Heart right ventricle (tissue), 16 donors: ENCODE data around the gene SLC2A9. TPM values are rescaled to one million over a fixed set of nuclear protein-coding genes. Genes with fewer than 3 reads are reported as not detected.

Experiments used
- ATAC-seq, 8 donors: fragments of 200-7000 bp; cut with Tn5 transposase; one replicate each; pipeline ENCODE4 v1.9.1; 2020; ENCODE audit warnings: mild to moderate bottlenecking in 8 of 8, moderate library complexity in 8 of 8, moderate number of reproducible peaks in 1 of 8
- DNase-seq, 2 donors: peaks; one replicate each; pipeline ENCODE4 v3.0.0-alpha.2; 2020
- H3K27ac ChIP-seq, 10 donors: fragments of 200-600 bp; sonication (generic) in 2 of 10; one replicate each; pipeline versions ENCODE4 v1.5.0 to v1.8.0; 2020 to 2022; ENCODE audit warnings: mild to moderate bottlenecking in 3 of 10
- H3K27me3 ChIP-seq, 7 donors: fragments of 200-600 bp; one replicate each; pipeline ENCODE4 v1.8.0; 2021 to 2022; ENCODE audit warnings: mild to moderate bottlenecking in 2 of 7
- H3K36me3 ChIP-seq, 9 donors: fragments of 200-600 bp; sonication (generic) in 1 of 9; one replicate each; pipeline versions ENCODE4 v1.5.0 to v1.8.0; 2020 to 2022; ENCODE audit warnings: mild to moderate bottlenecking in 2 of 9
- H3K4me1 ChIP-seq, 9 donors: fragments of 200-600 bp; sonication (generic) in 1 of 9; one replicate each; pipeline versions ENCODE4 v1.5.0 to v1.8.0; 2020 to 2022; ENCODE audit warnings: mild to moderate bottlenecking in 4 of 9
- H3K4me3 ChIP-seq, 10 donors: fragments of 200-600 bp; sonication (generic) in 2 of 10; one replicate each; pipeline versions ENCODE4 v1.5.0 to v1.8.0; 2020 to 2022; ENCODE audit warnings: mild to moderate bottlenecking in 7 of 10, moderate library complexity in 2 of 10
- H3K9me3 ChIP-seq, 11 donors: fragments of 200-600 bp in 10 of 11; sonication (generic) in 2 of 11; one replicate each; pipeline versions ENCODE4 v1.5.0 to v1.8.0; 2013 to 2022; ENCODE audit warnings: mild to moderate bottlenecking in 2 of 11, control low read depth in 1 of 11, moderate library complexity in 1 of 11
- CTCF ChIP-seq, 9 donors: fragments of 200-600 bp; sonication (generic) in 2 of 9; IDR thresholded peaks; one replicate each; pipeline versions ENCODE4 v1.5.0 to v1.8.0; 2021 to 2022; ENCODE audit warnings: antibody characterized with exemption in 9 of 9, mild to moderate bottlenecking in 5 of 9, moderate library complexity in 1 of 9
- WGBS, 2 donors: extraction: QIAGEN DNeasy Blood & Tissue Kit; methylation state at CpG; one replicate each; pipeline ENCODE4 v1.1.7; 2013; ENCODE audit warnings: inconsistent platforms in 1 of 2; 5-methylcytosine and 5-hydroxymethylcytosine counted together
- intact Hi-C, 10 donors: fragments of 100-400 bp; cut with DNase I; formaldehyde crosslinking; loops; one replicate each; pipeline versions ENCODE4 v1.11.1 to v1.14.2; 2022
- polyA plus RNA-seq, 2 donors: library from polyadenylated mRNA; stranded (reverse); fragments of 200-250 nt; gene quantifications; one replicate each; pipeline ENCODE4 v1.2.3, GENCODE V29; 2013
- total RNA-seq, 10 donors: library from RNA; stranded (reverse); fragmentation: NEBNext Ultra II Directional in 3 of 10; extraction: Animal tissue kit (Norgen Biotek cat#: 25700) in 3 of 10; gene quantifications; one replicate each; pipeline versions ENCODE4 v1.2.1 to v1.2.4, GENCODE V29; 2021 to 2023
- donor health status: Arrhythmogenic right ventricular cardiomyopathy.
- donor health status: ischemic (EF 13 %, LVEDD 7.1; RV severe dilation, severe dysfunction).
- donor health status: healthy with polysubstance abuse.
- donor health status: DM: no; HTN: yes; CAD: no.
- donor health status: DM: no; HTN: no; CAD: no.
- donor health status: ischemic (EF 25% LVEDD 6.9; RV normal size, moderate dysfunction).
- donor health status: ischemic (EF 25% LVEDD 5.7; RV mildly dilated, moderate dysfunction).
- donor health status: healthy.
- donor health status: DM: yes; HTN: yes; CAD: no.
- donor health status: Ischemic cardiomyopathy.
- donor health status: ischemic (EF 35%, LVEDD 5.7; RV mildly dilated, moderate dysfunction).
- donor health status: nonischemic (EF 11% LVEDD 7.7; RV severe dilation, severe dysfunction).
- donor health status: DM: yes; HTN: yes; CAD: no.
- donor health status: PGD.
- donor health status: ischemic (EF 29% LVEDD 5.4; RV normal size, mild dysfunction).
- donor health status: nonischemic (EF 23%, LVEDD 6.1; RV moderate dilation, normal function).

Gene SLC2A9
- total and polyA plus RNA-seq, 12 donors = 3.1 to 10.9 (median 5.5) TPM

GRCh38 chr4:10050261-10050661 lies 29.0 kb upstream of the SLC2A9 start:
- no peak for TF ChIP-seq CTCF (IDR thresholded peaks at IDR 0.05)
- H3K4me3 ChIP-seq = no peak overlapping the region
- intact Hi-C loops = no loop called here
- no peak for ATAC-seq
- H3K4me1 ChIP-seq = peaks cover 0 to 29% (median 12%) of the 10 kb centered on the region in 9 donors
- no peaks in the 10 kb centered on the region for H3K9me3 ChIP-seq
- no peaks in the 10 kb centered on the region for H3K27me3 ChIP-seq
- H3K27ac ChIP-seq = no peak overlapping the region
- 88% methylated on average over 3 of the region's 3 CpGs for WGBS, 2 donors
- H3K36me3 ChIP-seq = no peaks in the 10 kb centered on the region
- no peak for DNase-seq

- no peaks in the 10 kb centered on the region for H3K27me3 ChIP-seq
- no peak overlapping the region for H3K27ac ChIP-seq
- DNase-seq (no peak), ATAC-seq (no peak)
- 65 to 77% methylated on average over 4 of the region's 4 CpGs for WGBS, 2 donors
- no peaks in the 10 kb centered on the region for H3K36me3 ChIP-seq
- H3K4me1 ChIP-seq = peaks cover 0 to 20% (median 4%) of the 10 kb centered on the region in 9 donors
- H3K9me3 ChIP-seq = no peaks in the 10 kb centered on the region
- intact Hi-C loops = loop anchor here in 1 of 10 donors (5.0 kb wide), 1 partner anchor 398 kb away; no protein-coding TSS in a partner anchor
- no peak for TF ChIP-seq CTCF (IDR thresholded peaks at IDR 0.05)
- H3K4me3 ChIP-seq = no peak overlapping the region
Measured at GRCh38 chr4:10048941-10049697, 27.8 kb upstream of the SLC2A9 start.

- DNase-seq (no peak), ATAC-seq (no peak)
- 69 to 82% methylated on average over 5 of the region's 5 CpGs for WGBS, 2 donors
- no peaks in the 10 kb centered on the region for H3K36me3 ChIP-seq
- H3K4me3 ChIP-seq = no peak overlapping the region
- H3K27ac ChIP-seq = no peak overlapping the region
- H3K27me3 ChIP-seq = no peaks in the 10 kb centered on the region
- peaks cover 0 to 5% (median 0%) of the 10 kb centered on the region in 11 donors for H3K9me3 ChIP-seq
- intact Hi-C loops = loop anchor here in 1 of 10 donors (5.0 kb wide), 1 partner anchor 399 kb away; no protein-coding TSS in a partner anchor
- H3K4me1 ChIP-seq = peaks cover 0 to 22% (median 0%) of the 10 kb centered on the region in 9 donors
- TF ChIP-seq CTCF (IDR thresholded peaks at IDR 0.05) = no peak
Measured at GRCh38 chr4:10047967-10048366, 26.7 kb upstream of the SLC2A9 start.

- peaks cover 0 to 22% (median 0%) of the 10 kb centered on the region in 9 donors for H3K4me1 ChIP-seq
- no peak overlapping the region for H3K4me3 ChIP-seq
- WGBS, 2 donors = 74 to 76% methylated on average over 3 of the region's 3 CpGs
- ATAC-seq (no peak), DNase-seq (no peak)
- H3K27me3 ChIP-seq = no peaks in the 10 kb centered on the region
- intact Hi-C loops = loop anchor here in 1 of 10 donors (5.0 kb wide), 1 partner anchor 401 kb away; no protein-coding TSS in a partner anchor
- no peaks in the 10 kb centered on the region for H3K36me3 ChIP-seq
- no peak overlapping the region for H3K27ac ChIP-seq
- H3K9me3 ChIP-seq = peaks cover 0 to 17% (median 0%) of the 10 kb centered on the region in 11 donors
- no peak for TF ChIP-seq CTCF (IDR thresholded peaks at IDR 0.05)
Measured at GRCh38 chr4:10046471-10046870, 25.2 kb upstream of the SLC2A9 start.
